ENCODE measurements around the gene TRIM63.

Gene TRIM63

DNA sequence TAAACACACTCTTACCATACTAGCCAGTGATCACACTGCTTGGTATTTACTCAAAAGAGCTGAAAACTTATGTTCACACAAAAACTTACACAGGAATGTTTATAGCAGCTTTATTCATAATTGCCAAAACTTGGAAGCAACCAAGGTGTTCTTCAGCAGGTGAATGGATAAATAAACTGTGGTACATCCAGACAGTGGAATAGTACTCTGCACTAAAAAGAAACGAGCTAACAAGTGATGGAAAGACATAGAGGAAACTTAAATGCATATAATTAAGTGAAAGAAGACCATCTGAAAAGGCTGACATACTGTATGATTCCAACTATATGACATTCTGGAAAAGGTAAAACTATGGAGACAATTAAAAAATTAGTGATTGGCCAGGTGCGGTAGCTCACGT lies 23.5 kb upstream of the TRIM63 start:
- Histone ChIP-seq H3K18ac (ENCODE audit: low read depth in 1 of 2, low read length in 2 of 2) (no peak overlapping the region), H2BK15ac (ENCODE audit: low read depth, poor library complexity, severe bottlenecking) (no peak overlapping the region), H4K91ac (ENCODE audit: low read length) (no peak overlapping the region), H2BK12ac (ENCODE audit: low read length in 2 of 2) (no peak overlapping the region), H3K36me3 (ENCODE audit: control insufficient read depth in 1 of 2, insufficient read depth in 2 of 2, low read depth in 1 of 2, low read length in 2 of 2) (no peaks in the 10 kb centered on the region), H2AFZ (ENCODE audit: low read depth, low read length) (no peak overlapping the region), H2BK5ac (ENCODE audit: low read depth, low read length, poor library complexity, severe bottlenecking) (no peak overlapping the region), H3K4me1 (ENCODE audit: control insufficient read depth, insufficient read depth, low read depth, low read length) (peaks cover 11% of the 10 kb centered on the region), H3K9me3 (ENCODE audit: control insufficient read depth, low read length) (no peaks in the 10 kb centered on the region), H3K27me3 (ENCODE audit: control insufficient read depth in 1 of 2, insufficient read depth in 1 of 2, low read length in 2 of 2) (peaks cover 29 to 48% of the 10 kb centered on the region in 2 experiments), H3K9ac (ENCODE audit: low read length) (no peak overlapping the region), H3K23ac (ENCODE audit: low read length in 2 of 2) (no peak overlapping the region), H3K27ac (ENCODE audit: low read length, poor library complexity, severe bottlenecking) (no peak overlapping the region), H4K8ac (ENCODE audit: low read length) (no peak overlapping the region), H3K4me2 (ENCODE audit: low read length, poor library complexity, severe bottlenecking) (no peak overlapping the region), H3K14ac (ENCODE audit: low read length in 2 of 2) (no peak overlapping the region), H2BK120ac (ENCODE audit: low read depth, low read length) (no peak overlapping the region), H3K79me1 (replicated peaks; ENCODE audit: low read length, poor library complexity, severe bottlenecking) (no peaks in the 10 kb centered on the region), H2AK5ac (ENCODE audit: low read length, severe bottlenecking) (no peak overlapping the region), H3K4me3 (ENCODE audit: insufficient read depth in 1 of 2, low read depth in 1 of 2, low read length in 2 of 2) (no peak overlapping the region), H3K4ac (ENCODE audit: low read depth in 1 of 2, low read length in 2 of 2) (no peak overlapping the region)
- WGBS, result 91% methylated on average over 3 of the region's 3 CpGs
- no peak for DNase-seq

DNA sequence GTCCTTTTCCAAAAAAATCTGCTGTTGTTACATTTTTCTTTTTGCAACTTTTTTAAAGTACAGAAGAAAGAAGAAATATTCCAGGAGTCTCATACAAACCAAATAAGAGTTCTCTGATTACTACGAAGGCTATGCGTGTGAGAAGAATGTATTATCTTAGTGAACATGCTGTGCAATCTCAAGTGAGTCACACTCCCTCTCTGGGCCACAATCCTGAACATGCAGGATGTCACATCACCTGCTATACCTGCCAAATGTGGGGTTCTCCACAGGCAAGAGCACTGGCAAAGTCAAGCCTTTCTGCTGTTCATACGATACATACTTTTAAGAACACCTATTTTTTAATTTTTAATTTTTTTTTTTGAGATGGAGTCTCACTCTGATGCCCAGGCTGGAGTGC lies 21.7 kb upstream of the TRIM63 start:
- WGBS, result 100% methylated on average over 2 of the region's 3 CpGs
- Histone ChIP-seq H3K9me3 (ENCODE audit: control insufficient read depth, low read length) (no peaks in the 10 kb centered on the region), H2BK12ac (ENCODE audit: low read length in 2 of 2) (no peak overlapping the region), H3K4me1 (ENCODE audit: control insufficient read depth, insufficient read depth, low read depth, low read length) (peaks cover 1% of the 10 kb centered on the region), H3K27me3 (ENCODE audit: control insufficient read depth in 1 of 2, insufficient read depth in 1 of 2, low read length in 2 of 2) (peaks cover 37 to 52% of the 10 kb centered on the region in 2 experiments), H3K18ac (ENCODE audit: low read depth in 1 of 2, low read length in 2 of 2) (no peak overlapping the region), H2BK15ac (ENCODE audit: low read depth, poor library complexity, severe bottlenecking) (no peak overlapping the region), H3K27ac (ENCODE audit: low read length, poor library complexity, severe bottlenecking) (no peak overlapping the region), H3K79me1 (replicated peaks; ENCODE audit: low read length, poor library complexity, severe bottlenecking) (no peaks in the 10 kb centered on the region), H3K9ac (ENCODE audit: low read length) (no peak overlapping the region), H3K36me3 (ENCODE audit: control insufficient read depth in 1 of 2, insufficient read depth in 2 of 2, low read depth in 1 of 2, low read length in 2 of 2) (no peaks in the 10 kb centered on the region), H4K91ac (ENCODE audit: low read length) (no peak overlapping the region), H3K4me3 (ENCODE audit: insufficient read depth in 1 of 2, low read depth in 1 of 2, low read length in 2 of 2) (no peak overlapping the region), H3K23ac (ENCODE audit: low read length in 2 of 2) (no peak overlapping the region), H2BK5ac (ENCODE audit: low read depth, low read length, poor library complexity, severe bottlenecking) (no peak overlapping the region), H4K8ac (ENCODE audit: low read length) (no peak overlapping the region), H3K4ac (ENCODE audit: low read depth in 1 of 2, low read length in 2 of 2) (no peak overlapping the region), H3K4me2 (ENCODE audit: low read length, poor library complexity, severe bottlenecking) (no peak overlapping the region), H2AFZ (ENCODE audit: low read depth, low read length) (no peak overlapping the region), H2BK120ac (ENCODE audit: low read depth, low read length) (no peak overlapping the region), H3K14ac (ENCODE audit: low read length in 2 of 2) (no peak overlapping the region), H2AK5ac (ENCODE audit: low read length, severe bottlenecking) (no peak overlapping the region)
- DNase-seq, result no peak

DNA sequence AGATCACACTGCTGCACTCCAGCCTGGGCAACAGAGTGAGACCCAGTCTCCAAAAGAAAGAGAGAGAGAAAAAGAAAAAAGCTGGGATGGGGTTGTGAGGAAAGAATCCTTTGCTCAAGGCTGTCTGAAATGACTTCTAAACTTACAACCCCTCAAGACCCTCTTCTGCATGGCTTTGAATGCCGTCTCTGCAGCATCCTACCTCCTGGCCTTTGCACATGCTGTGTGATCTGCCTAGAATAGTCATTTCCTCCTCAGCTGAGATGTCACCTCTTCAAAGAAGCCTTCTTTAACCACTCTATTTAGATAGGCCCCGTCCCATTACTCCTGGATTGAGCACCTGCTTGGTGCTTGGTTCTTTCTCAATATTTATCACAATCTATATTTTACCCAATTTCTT lies 17.4 kb upstream of the TRIM63 start:
- Histone ChIP-seq H3K9me3 (ENCODE audit: control insufficient read depth, low read length) (no peaks in the 10 kb centered on the region), H3K27me3 (ENCODE audit: control insufficient read depth in 1 of 2, insufficient read depth in 1 of 2, low read length in 2 of 2) (peaks cover 15 to 24% of the 10 kb centered on the region in 2 experiments), H3K18ac (ENCODE audit: low read depth in 1 of 2, low read length in 2 of 2) (no peak overlapping the region), H3K23ac (ENCODE audit: low read length in 2 of 2) (no peak overlapping the region), H3K79me1 (replicated peaks; ENCODE audit: low read length, poor library complexity, severe bottlenecking) (no peaks in the 10 kb centered on the region), H3K4me3 (ENCODE audit: insufficient read depth in 1 of 2, low read depth in 1 of 2, low read length in 2 of 2) (no peak overlapping the region), H2BK5ac (ENCODE audit: low read depth, low read length, poor library complexity, severe bottlenecking) (no peak overlapping the region), H3K4me1 (ENCODE audit: control insufficient read depth, insufficient read depth, low read depth, low read length) (peaks cover 10% of the 10 kb centered on the region), H3K4ac (ENCODE audit: low read depth in 1 of 2, low read length in 2 of 2) (no peak overlapping the region), H2BK15ac (ENCODE audit: low read depth, poor library complexity, severe bottlenecking) (no peak overlapping the region), H3K9ac (ENCODE audit: low read length) (no peak overlapping the region), H4K91ac (ENCODE audit: low read length) (no peak overlapping the region), H4K8ac (ENCODE audit: low read length) (no peak overlapping the region), H2BK12ac (ENCODE audit: low read length in 2 of 2) (no peak overlapping the region), H2AFZ (ENCODE audit: low read depth, low read length) (no peak overlapping the region), H3K27ac (ENCODE audit: low read length, poor library complexity, severe bottlenecking) (no peak overlapping the region), H2AK5ac (ENCODE audit: low read length, severe bottlenecking) (no peak overlapping the region), H2BK120ac (ENCODE audit: low read depth, low read length) (no peak overlapping the region), H3K36me3 (ENCODE audit: control insufficient read depth in 1 of 2, insufficient read depth in 2 of 2, low read depth in 1 of 2, low read length in 2 of 2) (no peaks in the 10 kb centered on the region), H3K4me2 (ENCODE audit: low read length, poor library complexity, severe bottlenecking) (no peak overlapping the region), H3K14ac (ENCODE audit: low read length in 2 of 2) (no peak overlapping the region)
- DNase-seq, result no peak
- WGBS, result 80% methylated on average over 2 of the region's 2 CpGs

DNA sequence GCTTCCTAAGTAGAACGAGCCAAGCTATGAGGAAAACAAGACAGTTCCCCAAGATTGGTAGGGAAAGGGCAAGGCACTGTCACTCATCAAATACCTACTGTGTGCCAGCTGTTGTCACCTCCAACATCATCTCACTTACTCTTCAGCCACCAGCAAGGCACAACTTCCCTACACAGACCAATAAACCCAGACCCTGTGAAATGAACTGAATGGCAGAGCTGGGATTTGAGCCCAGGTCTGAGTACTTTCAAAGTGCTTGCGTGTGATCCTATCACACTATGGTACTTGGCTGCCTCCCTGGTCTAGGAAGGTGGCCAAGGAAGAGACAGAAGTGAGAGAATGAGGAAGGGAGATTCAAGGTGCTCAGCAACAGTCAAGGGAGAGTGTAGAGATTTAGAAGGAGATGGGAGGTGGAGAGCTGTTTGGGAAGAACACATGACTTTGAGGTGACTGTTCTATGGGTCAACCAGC lies 16.7 kb upstream of the TRIM63 start:
- no peaks in the 10 kb centered on the region for H3K36me3 ChIP-seq (ENCODE audit: control insufficient read depth in 1 of 2, insufficient read depth in 2 of 2, low read depth in 1 of 2, low read length in 2 of 2)
- no peak overlapping the region for H4K91ac ChIP-seq (ENCODE audit: low read length)
- peak overlapping the region in 1 of 2 experiments; percentile 23 for H3K4me3 ChIP-seq (ENCODE audit: insufficient read depth in 1 of 2, low read depth in 1 of 2, low read length in 2 of 2)
- peak overlapping the region in 1 of 2 experiments; percentile 61 for H3K18ac ChIP-seq (ENCODE audit: low read depth in 1 of 2, low read length in 2 of 2)
- H3K27ac ChIP-seq (ENCODE audit: low read length, poor library complexity, severe bottlenecking), result no peak overlapping the region
- H3K9me3 ChIP-seq (ENCODE audit: control insufficient read depth, low read length), result no peaks in the 10 kb centered on the region
- no peak overlapping the region for H2AK5ac ChIP-seq (ENCODE audit: low read length, severe bottlenecking)
- peak overlapping the region in 1 of 2 experiments; percentile 78 for H2BK12ac ChIP-seq (ENCODE audit: low read length in 2 of 2)
- peaks cover 10% of the 10 kb centered on the region for H3K4me1 ChIP-seq (ENCODE audit: control insufficient read depth, insufficient read depth, low read depth, low read length)
- no peak overlapping the region for H2BK5ac ChIP-seq (ENCODE audit: low read depth, low read length, poor library complexity, severe bottlenecking)
- peak overlapping the region; percentile 5 for H3K9ac ChIP-seq (ENCODE audit: low read length)
- WGBS, result 94% methylated on average over 2 of the region's 2 CpGs
- no peaks in the 10 kb centered on the region for H3K79me1 ChIP-seq (replicated peaks; ENCODE audit: low read length, poor library complexity, severe bottlenecking)
- H2BK120ac ChIP-seq (ENCODE audit: low read depth, low read length), result no peak overlapping the region
- no peak overlapping the region for H3K23ac ChIP-seq (ENCODE audit: low read length in 2 of 2)
- H3K27me3 ChIP-seq (ENCODE audit: control insufficient read depth in 1 of 2, insufficient read depth in 1 of 2, low read length in 2 of 2), result peaks cover 16 to 24% of the 10 kb centered on the region in 2 experiments
- no peak overlapping the region for H2BK15ac ChIP-seq (ENCODE audit: low read depth, poor library complexity, severe bottlenecking)
- no peak overlapping the region for H4K8ac ChIP-seq (ENCODE audit: low read length)
- peak overlapping the region in 1 of 2 experiments; percentile 15 for H3K4ac ChIP-seq (ENCODE audit: low read depth in 1 of 2, low read length in 2 of 2)
- H2AFZ ChIP-seq (ENCODE audit: low read depth, low read length), result no peak overlapping the region
- H3K14ac ChIP-seq (ENCODE audit: low read length in 2 of 2), result peak overlapping the region in 1 of 2 experiments; percentile 28
- H3K4me2 ChIP-seq (ENCODE audit: low read length, poor library complexity, severe bottlenecking), result no peak overlapping the region
- no peak for DNase-seq
